Measurements from ENCODE around the gene CLDN8.

Gene CLDN8

DNA sequence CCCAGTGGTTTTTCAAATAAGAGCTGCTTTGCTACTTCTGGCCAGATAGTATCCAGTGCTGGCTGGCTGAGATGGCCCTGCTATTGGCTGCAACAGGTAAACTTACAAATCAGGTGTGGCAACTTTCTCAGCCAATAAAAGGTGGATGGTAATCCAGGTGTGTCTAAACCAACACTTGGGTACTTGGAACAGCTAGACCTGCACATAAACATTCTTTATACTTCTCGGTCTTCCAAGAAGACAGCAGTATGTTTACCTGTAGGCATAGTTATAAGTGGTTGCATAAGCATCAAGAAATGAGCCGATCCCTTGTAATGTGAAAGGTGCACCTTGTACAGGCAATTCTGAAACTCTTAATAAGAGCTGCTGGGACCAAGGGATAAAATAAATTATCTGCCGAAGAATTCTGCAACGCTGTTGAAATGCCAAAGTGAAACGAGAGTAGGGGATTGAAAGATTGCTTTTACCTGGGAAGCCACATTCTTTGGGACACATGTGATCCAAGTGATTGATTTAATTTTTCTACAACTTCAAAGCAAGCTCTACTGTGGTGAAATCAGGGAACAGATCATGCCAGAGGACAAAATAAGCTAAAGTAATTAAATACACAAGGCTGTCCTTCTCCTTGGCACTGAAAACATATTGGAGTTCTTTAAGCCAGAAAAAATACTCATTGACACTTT, at the start of gene CLDN8:
Gene CLDN8 (minus strand): TSS at position 57 of the 683 bp plus-strand sequence. CDS start 172 bp downstream, outside the sequence.
- H3K9ac ChIP-seq (ENCODE audit: low read length in 5 of 5): no peak within 1 kb of the TSS
- H3K27ac ChIP-seq (ENCODE audit: low read depth, low read length): no peak within 1 kb of the TSS
- no peaks in the 10 kb centered on the region for H3K27me3 ChIP-seq (ENCODE audit: control insufficient read depth in 5 of 5, insufficient read depth in 4 of 5, low read length in 5 of 5)
- no peaks in the 10 kb centered on the region for H3K9me3 ChIP-seq (ENCODE audit: control insufficient read depth in 5 of 5, low read length in 5 of 5)
- no peak within 1 kb of the TSS for H3K4me3 ChIP-seq (ENCODE audit: low read depth in 1 of 5, low read length in 5 of 5)
- H3K36me3 ChIP-seq (ENCODE audit: control insufficient read depth in 5 of 5, insufficient read depth in 5 of 5, low read length in 5 of 5): no peaks in the 10 kb centered on the region
- no peaks in the 10 kb centered on the region for H3K4me1 ChIP-seq (ENCODE audit: control insufficient read depth in 5 of 5, insufficient read depth in 5 of 5, low read length in 5 of 5)

DNA sequence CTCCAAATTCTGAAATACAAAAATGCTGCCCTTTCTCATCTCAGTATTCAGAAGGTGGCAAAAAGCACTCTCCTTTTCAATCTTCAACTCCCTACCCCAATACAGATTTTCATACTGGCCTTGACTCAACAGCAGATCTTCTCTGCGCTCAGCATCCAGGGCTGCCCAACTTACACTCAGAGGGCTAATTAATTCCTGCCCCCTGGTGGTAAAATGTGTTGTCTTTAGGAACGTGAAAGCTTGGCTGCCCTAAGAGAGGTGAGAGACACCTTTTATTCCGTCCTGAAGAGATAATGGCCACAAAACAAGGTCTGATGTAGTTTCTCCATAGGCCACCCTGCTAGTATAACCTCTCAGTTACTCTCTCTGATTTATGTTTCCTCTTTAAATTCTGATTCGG, 41.9 kb upstream of the CLDN8 start:
- Histone ChIP-seq H3K27ac (ENCODE audit: low read depth, low read length) (no peak overlapping the region), H3K27me3 (ENCODE audit: control insufficient read depth in 5 of 5, insufficient read depth in 4 of 5, low read length in 5 of 5) (no peaks in the 10 kb centered on the region), H3K4me3 (ENCODE audit: low read depth in 1 of 5, low read length in 5 of 5) (no peak overlapping the region), H3K9ac (ENCODE audit: low read length in 5 of 5) (no peak overlapping the region), H3K36me3 (ENCODE audit: control insufficient read depth in 5 of 5, insufficient read depth in 5 of 5, low read length in 5 of 5) (no peaks in the 10 kb centered on the region), H3K4me1 (ENCODE audit: control insufficient read depth in 5 of 5, insufficient read depth in 5 of 5, low read length in 5 of 5) (no peaks in the 10 kb centered on the region), H3K9me3 (ENCODE audit: control insufficient read depth in 5 of 5, low read length in 5 of 5) (no peaks in the 10 kb centered on the region)

GRCh38 chr21:30256100-30256499, 40.2 kb upstream of the CLDN8 start:
- H3K27me3 ChIP-seq (ENCODE audit: control insufficient read depth in 5 of 5, insufficient read depth in 4 of 5, low read length in 5 of 5): no peaks in the 10 kb centered on the region
- no peaks in the 10 kb centered on the region for H3K4me1 ChIP-seq (ENCODE audit: control insufficient read depth in 5 of 5, insufficient read depth in 5 of 5, low read length in 5 of 5)
- H3K36me3 ChIP-seq (ENCODE audit: control insufficient read depth in 5 of 5, insufficient read depth in 5 of 5, low read length in 5 of 5): no peaks in the 10 kb centered on the region
- no peaks in the 10 kb centered on the region for H3K9me3 ChIP-seq (ENCODE audit: control insufficient read depth in 5 of 5, low read length in 5 of 5)
- no peak overlapping the region for H3K27ac ChIP-seq (ENCODE audit: low read depth, low read length)
- no peak overlapping the region for H3K4me3 ChIP-seq (ENCODE audit: low read depth in 1 of 5, low read length in 5 of 5)
- no peak overlapping the region for H3K9ac ChIP-seq (ENCODE audit: low read length in 5 of 5)

- H3K27ac ChIP-seq (ENCODE audit: low read depth, low read length): no peak overlapping the region
- H3K9me3 ChIP-seq (ENCODE audit: control insufficient read depth in 5 of 5, low read length in 5 of 5): no peaks in the 10 kb centered on the region
- no peak overlapping the region for H3K4me3 ChIP-seq (ENCODE audit: low read depth in 1 of 5, low read length in 5 of 5)
- H3K27me3 ChIP-seq (ENCODE audit: control insufficient read depth in 5 of 5, insufficient read depth in 4 of 5, low read length in 5 of 5): no peaks in the 10 kb centered on the region
- H3K4me1 ChIP-seq (ENCODE audit: control insufficient read depth in 5 of 5, insufficient read depth in 5 of 5, low read length in 5 of 5): no peaks in the 10 kb centered on the region
- no peaks in the 10 kb centered on the region for H3K36me3 ChIP-seq (ENCODE audit: control insufficient read depth in 5 of 5, insufficient read depth in 5 of 5, low read length in 5 of 5)
- no peak overlapping the region for H3K9ac ChIP-seq (ENCODE audit: low read length in 5 of 5)
These were observed 39.8 kb upstream of the CLDN8 start for GRCh38 chr21:30255679-30256078.

DNA sequence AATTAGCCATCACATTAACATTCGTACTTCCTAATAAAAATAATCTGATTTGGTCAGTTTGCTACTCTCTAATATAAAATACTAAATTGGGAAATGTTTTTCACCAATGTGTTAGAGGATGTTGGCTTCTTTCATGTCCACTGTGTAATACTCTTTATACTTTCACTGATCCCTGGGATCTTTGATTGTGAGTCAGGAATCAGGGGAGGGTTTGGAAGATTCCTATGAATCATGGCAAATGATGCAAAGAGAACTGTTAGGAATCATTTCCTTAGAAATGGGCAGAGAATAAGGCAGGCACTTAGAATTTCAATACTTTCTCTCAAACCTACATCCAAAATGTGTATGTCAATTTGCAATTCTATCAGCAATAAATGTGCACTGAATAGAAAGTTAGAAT, 35.9 kb upstream of the CLDN8 start:
- H3K4me1 ChIP-seq (ENCODE audit: control insufficient read depth in 5 of 5, insufficient read depth in 5 of 5, low read length in 5 of 5): no peaks in the 10 kb centered on the region
- no peak overlapping the region for H3K4me3 ChIP-seq (ENCODE audit: low read depth in 1 of 5, low read length in 5 of 5)
- no peaks in the 10 kb centered on the region for H3K9me3 ChIP-seq (ENCODE audit: control insufficient read depth in 5 of 5, low read length in 5 of 5)
- H3K27ac ChIP-seq (ENCODE audit: low read depth, low read length): no peak overlapping the region
- H3K9ac ChIP-seq (ENCODE audit: low read length in 5 of 5): no peak overlapping the region
- H3K36me3 ChIP-seq (ENCODE audit: control insufficient read depth in 5 of 5, insufficient read depth in 5 of 5, low read length in 5 of 5): no peaks in the 10 kb centered on the region
- H3K27me3 ChIP-seq (ENCODE audit: control insufficient read depth in 5 of 5, insufficient read depth in 4 of 5, low read length in 5 of 5): no peaks in the 10 kb centered on the region

GRCh38 chr21:30249936-30250335, 34.0 kb upstream of the CLDN8 start:
- H3K36me3 ChIP-seq (ENCODE audit: control insufficient read depth in 5 of 5, insufficient read depth in 5 of 5, low read length in 5 of 5): no peaks in the 10 kb centered on the region
- no peak overlapping the region for H3K27ac ChIP-seq (ENCODE audit: low read depth, low read length)
- no peaks in the 10 kb centered on the region for H3K4me1 ChIP-seq (ENCODE audit: control insufficient read depth in 5 of 5, insufficient read depth in 5 of 5, low read length in 5 of 5)
- no peak overlapping the region for H3K4me3 ChIP-seq (ENCODE audit: low read depth in 1 of 5, low read length in 5 of 5)
- H3K9me3 ChIP-seq (ENCODE audit: control insufficient read depth in 5 of 5, low read length in 5 of 5): no peaks in the 10 kb centered on the region
- no peaks in the 10 kb centered on the region for H3K27me3 ChIP-seq (ENCODE audit: control insufficient read depth in 5 of 5, insufficient read depth in 4 of 5, low read length in 5 of 5)
- H3K9ac ChIP-seq (ENCODE audit: low read length in 5 of 5): no peak overlapping the region

- H3K4me1 ChIP-seq (ENCODE audit: control insufficient read depth in 5 of 5, insufficient read depth in 5 of 5, low read length in 5 of 5): no peaks in the 10 kb centered on the region
- H3K9ac ChIP-seq (ENCODE audit: low read length in 5 of 5): no peak overlapping the region
- no peaks in the 10 kb centered on the region for H3K27me3 ChIP-seq (ENCODE audit: control insufficient read depth in 5 of 5, insufficient read depth in 4 of 5, low read length in 5 of 5)
- H3K9me3 ChIP-seq (ENCODE audit: control insufficient read depth in 5 of 5, low read length in 5 of 5): no peaks in the 10 kb centered on the region
- no peaks in the 10 kb centered on the region for H3K36me3 ChIP-seq (ENCODE audit: control insufficient read depth in 5 of 5, insufficient read depth in 5 of 5, low read length in 5 of 5)
- no peak overlapping the region for H3K27ac ChIP-seq (ENCODE audit: low read depth, low read length)
- no peak overlapping the region for H3K4me3 ChIP-seq (ENCODE audit: low read depth in 1 of 5, low read length in 5 of 5)
These were observed 32.9 kb upstream of the CLDN8 start for GRCh38 chr21:30248844-30249243.

- H3K27ac ChIP-seq (ENCODE audit: low read depth, low read length): no peak overlapping the region
These were observed 29.2 kb upstream of the CLDN8 start for GRCh38 chr21:30245061-30245460.

GRCh38 chr21:30243691-30244090, 27.8 kb upstream of the CLDN8 start:
- no peaks in the 10 kb centered on the region for H3K4me1 ChIP-seq (ENCODE audit: control insufficient read depth in 5 of 5, insufficient read depth in 5 of 5, low read length in 5 of 5)
- H3K4me3 ChIP-seq (ENCODE audit: low read depth in 1 of 5, low read length in 5 of 5): no peak overlapping the region
- H3K27ac ChIP-seq (ENCODE audit: low read depth, low read length): no peak overlapping the region
- H3K27me3 ChIP-seq (ENCODE audit: control insufficient read depth in 5 of 5, insufficient read depth in 4 of 5, low read length in 5 of 5): no peaks in the 10 kb centered on the region
- no peak overlapping the region for H3K9ac ChIP-seq (ENCODE audit: low read length in 5 of 5)
- no peaks in the 10 kb centered on the region for H3K36me3 ChIP-seq (ENCODE audit: control insufficient read depth in 5 of 5, insufficient read depth in 5 of 5, low read length in 5 of 5)
- no peaks in the 10 kb centered on the region for H3K9me3 ChIP-seq (ENCODE audit: control insufficient read depth in 5 of 5, low read length in 5 of 5)

More at GRCh38 chr21:30245061-30245460, 29.2 kb upstream of the CLDN8 start:
- Histone ChIP-seq H3K4me3 (ENCODE audit: low read depth in 1 of 5, low read length in 5 of 5) (no peak overlapping the region), H3K9ac (ENCODE audit: low read length in 5 of 5) (no peak overlapping the region), H3K4me1 (ENCODE audit: control insufficient read depth in 5 of 5, insufficient read depth in 5 of 5, low read length in 5 of 5) (no peaks in the 10 kb centered on the region), H3K9me3 (ENCODE audit: control insufficient read depth in 5 of 5, low read length in 5 of 5) (no peaks in the 10 kb centered on the region), H3K27me3 (ENCODE audit: control insufficient read depth in 5 of 5, insufficient read depth in 4 of 5, low read length in 5 of 5) (no peaks in the 10 kb centered on the region), H3K36me3 (ENCODE audit: control insufficient read depth in 5 of 5, insufficient read depth in 5 of 5, low read length in 5 of 5) (no peaks in the 10 kb centered on the region)

DNA sequence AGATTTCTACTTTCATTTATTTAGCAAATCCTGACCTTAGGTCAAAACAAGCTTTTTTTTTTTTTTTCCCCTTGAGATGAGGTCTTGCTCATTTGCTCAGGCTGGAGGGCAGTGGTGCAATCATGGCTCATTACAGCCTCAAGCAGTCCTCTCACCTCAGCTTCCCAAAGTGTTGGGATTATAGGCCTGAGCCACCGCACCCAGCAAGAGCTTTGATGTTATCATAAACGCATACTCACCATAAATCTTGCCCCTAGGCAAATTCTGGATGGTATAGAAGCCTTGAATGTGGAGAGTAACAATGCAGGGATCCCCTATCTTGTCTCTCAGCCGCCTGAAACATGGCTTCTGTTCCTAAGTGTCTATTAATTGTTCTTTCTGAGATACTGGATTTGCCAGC, 24.8 kb upstream of the CLDN8 start:
- Histone ChIP-seq H3K27ac (ENCODE audit: low read depth, low read length) (no peak overlapping the region), H3K36me3 (ENCODE audit: control insufficient read depth in 5 of 5, insufficient read depth in 5 of 5, low read length in 5 of 5) (no peaks in the 10 kb centered on the region), H3K9ac (ENCODE audit: low read length in 5 of 5) (no peak overlapping the region), H3K27me3 (ENCODE audit: control insufficient read depth in 5 of 5, insufficient read depth in 4 of 5, low read length in 5 of 5) (no peaks in the 10 kb centered on the region), H3K9me3 (ENCODE audit: control insufficient read depth in 5 of 5, low read length in 5 of 5) (no peaks in the 10 kb centered on the region), H3K4me1 (ENCODE audit: control insufficient read depth in 5 of 5, insufficient read depth in 5 of 5, low read length in 5 of 5) (no peaks in the 10 kb centered on the region), H3K4me3 (ENCODE audit: low read depth in 1 of 5, low read length in 5 of 5) (no peak overlapping the region)
